Glutamatergic neuron (in vitro differentiated cells): Measurements from ENCODE around the gene GLT8D2. TPM values are rescaled to one million over a fixed set of nuclear protein-coding genes. Genes with fewer than 3 reads are reported as not detected.

Experiments
- DNase-seq: peaks from one replicate; pipeline ENCODE4 v3.0.0; 2022
- H3K27ac Mint-ChIP-seq: one replicate; pipeline ENCODE4 v1.8.0; 2020; ENCODE audit warnings: mild to moderate bottlenecking, mixed read lengths, inconsistent platforms; ENCODE audit not compliant: unreplicated experiment
- H3K27me3 Mint-ChIP-seq: one replicate; pipeline ENCODE4 v1.8.0; 2020; ENCODE audit warnings: mild to moderate bottlenecking, moderate library complexity, mixed read lengths, inconsistent platforms; ENCODE audit not compliant: unreplicated experiment
- H3K36me3 Mint-ChIP-seq: one replicate; pipeline ENCODE4 v1.8.0; 2020; ENCODE audit warnings: mild to moderate bottlenecking, mixed read lengths, inconsistent platforms; ENCODE audit not compliant: unreplicated experiment
- H3K4me1 Mint-ChIP-seq: one replicate; pipeline ENCODE4 v1.8.0; 2020; ENCODE audit warnings: mild to moderate bottlenecking, low read depth, mixed read lengths, inconsistent platforms; ENCODE audit not compliant: unreplicated experiment
- H3K4me3 Mint-ChIP-seq: one replicate; pipeline ENCODE4 v1.8.0; 2020; ENCODE audit warnings: mild to moderate bottlenecking, mixed read lengths, inconsistent platforms; ENCODE audit not compliant: unreplicated experiment
- H3K9me3 Mint-ChIP-seq: one replicate; pipeline ENCODE4 v1.8.0; 2020; ENCODE audit warnings: mild to moderate bottlenecking, moderate library complexity, mixed read lengths, inconsistent platforms; ENCODE audit not compliant: unreplicated experiment
- CTCF ChIP-seq: fragments of 200-600 bp; sonication (generic); IDR thresholded peaks from one replicate; pipeline ENCODE4 v1.5.0; 2021; ENCODE audit not compliant: partially characterized antibody, unreplicated experiment
- total RNA-seq: library from RNA; stranded (reverse); fragmentation: NEBNext Ultra II Directional; extraction: Animal tissue kit (Norgen Biotek cat#: 25700); gene quantifications from one replicate; pipeline ENCODE4 v1.2.1, GENCODE V29; 2021; ENCODE audit not compliant: unreplicated experiment

The GLT8D2 gene
- total RNA-seq, 1 donor from 2014 or later: not detected

GRCh38 chr12:103996595-103996994, 53.4 kb downstream of the GLT8D2 start:
- DNase-seq: no peak
- H3K4me3 Mint-ChIP-seq: no peak overlapping the region

DNA sequence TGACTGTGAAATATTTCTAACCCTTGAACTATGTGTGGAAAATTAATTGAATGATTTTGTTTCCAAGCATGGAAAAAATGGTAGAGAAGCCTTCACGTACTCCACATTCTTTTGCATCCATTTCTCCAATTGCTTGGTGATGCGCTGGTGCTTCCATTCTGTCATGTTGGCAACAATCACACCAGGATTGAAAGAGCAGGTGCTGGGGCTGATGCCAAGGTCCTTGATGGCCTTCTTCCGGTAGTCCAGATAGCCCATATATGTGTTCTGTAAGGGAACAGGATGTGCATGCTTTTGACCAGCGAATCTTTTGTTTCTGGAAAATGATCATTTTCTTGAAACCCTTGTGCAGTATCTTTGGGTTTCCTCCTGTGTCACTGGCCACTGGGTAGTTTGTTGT, 55.8 kb downstream of the GLT8D2 start:
- H3K9me3 Mint-ChIP-seq: no peaks in the 10 kb centered on the region

More at GRCh38 chr12:103996595-103996994, 53.4 kb downstream of the GLT8D2 start:
- H3K36me3 Mint-ChIP-seq: no peaks in the 10 kb centered on the region
- no peaks in the 10 kb centered on the region for H3K4me1 Mint-ChIP-seq
- H3K27me3 Mint-ChIP-seq: no peaks in the 10 kb centered on the region
- no peak for TF ChIP-seq CTCF
- no peaks in the 10 kb centered on the region for H3K9me3 Mint-ChIP-seq
- no peak overlapping the region for H3K27ac Mint-ChIP-seq

GRCh38 chr12:103986829-103987228, 63.2 kb downstream of the GLT8D2 start:
- Mint-ChIP-seq H3K4me1 (no peaks in the 10 kb centered on the region), H3K27me3 (no peaks in the 10 kb centered on the region), H3K27ac (no peak overlapping the region), H3K36me3 (no peaks in the 10 kb centered on the region), H3K4me3 (no peak overlapping the region), H3K9me3 (no peaks in the 10 kb centered on the region)
- no peak for DNase-seq
- no peak for TF ChIP-seq CTCF

More for the DNA sequence above, 55.8 kb downstream of the GLT8D2 start:
- Mint-ChIP-seq H3K4me1 (no peaks in the 10 kb centered on the region), H3K27ac (no peak overlapping the region), H3K4me3 (no peak overlapping the region), H3K27me3 (no peaks in the 10 kb centered on the region), H3K36me3 (no peaks in the 10 kb centered on the region)
- TF ChIP-seq CTCF: no peak
- DNase-seq: no peak

- Mint-ChIP-seq H3K27me3 (no peaks in the 10 kb centered on the region), H3K36me3 (no peaks in the 10 kb centered on the region), H3K4me1 (no peaks in the 10 kb centered on the region), H3K9me3 (no peaks in the 10 kb centered on the region), H3K27ac (no peak overlapping the region), H3K4me3 (no peak overlapping the region)
- TF ChIP-seq CTCF: no peak
- DNase-seq: no peak
Measured at GRCh38 chr12:103978384-103978982, 71.5 kb downstream of the GLT8D2 start.

DNA sequence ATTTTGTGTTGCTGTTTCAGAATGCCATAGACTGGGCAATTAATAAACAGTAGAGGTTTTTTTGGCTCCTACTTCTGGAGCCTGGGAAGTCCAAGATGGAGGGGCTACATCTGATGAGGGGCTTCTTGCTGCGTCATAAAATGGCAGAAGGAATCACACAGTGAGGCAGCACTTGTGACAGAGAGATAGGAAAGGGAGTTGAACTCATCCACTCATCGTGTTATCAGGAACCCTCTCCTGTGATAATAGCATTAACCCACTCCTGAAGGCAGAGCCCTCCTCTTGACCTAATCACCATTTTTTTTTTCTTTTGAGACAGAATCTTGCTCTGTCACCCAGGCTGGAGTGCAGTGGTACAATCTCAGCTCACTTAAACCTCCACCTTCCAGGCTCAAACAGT, 74.6 kb downstream of the GLT8D2 start:
- no peaks in the 10 kb centered on the region for H3K36me3 Mint-ChIP-seq
- no peak for DNase-seq
- H3K27me3 Mint-ChIP-seq: no peaks in the 10 kb centered on the region
- no peaks in the 10 kb centered on the region for H3K9me3 Mint-ChIP-seq
- H3K27ac Mint-ChIP-seq: no peak overlapping the region
- no peak overlapping the region for H3K4me3 Mint-ChIP-seq
- TF ChIP-seq CTCF: no peak
- H3K4me1 Mint-ChIP-seq: no peaks in the 10 kb centered on the region
